ENCODE data around the gene IQGAP2.

DNA sequence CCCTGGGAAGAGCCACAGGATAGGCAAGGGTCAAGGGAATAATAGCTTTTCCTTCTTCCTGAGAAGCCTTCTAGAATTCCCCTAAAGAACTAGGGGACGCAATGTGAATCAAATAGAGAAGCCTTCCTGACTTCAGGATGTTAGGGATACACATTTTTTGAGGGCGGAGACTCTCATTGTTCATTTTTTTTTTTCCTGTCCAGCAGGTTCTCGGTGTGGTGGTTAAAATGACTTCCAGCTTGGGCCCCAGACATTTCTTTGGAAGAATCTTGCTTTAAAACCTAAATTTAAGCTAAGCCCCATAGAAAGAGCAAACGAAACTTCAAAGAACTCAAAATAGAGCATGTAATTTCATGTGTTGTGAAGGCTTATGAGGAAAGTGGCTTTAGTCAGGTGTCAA is 80.8 kb downstream of the IQGAP2 start:
- no peak for TF ChIP-seq POLR2A (IDR thresholded peaks at IDR 0.05; ENCODE audit: low read length)
- no peak for TF ChIP-seq GATA1 (IDR thresholded peaks at IDR 0.05; ENCODE audit: low read depth, low read length)

All from erythroblast (primary cell).